Measurements from ENCODE around the gene DLL3.

DNA sequence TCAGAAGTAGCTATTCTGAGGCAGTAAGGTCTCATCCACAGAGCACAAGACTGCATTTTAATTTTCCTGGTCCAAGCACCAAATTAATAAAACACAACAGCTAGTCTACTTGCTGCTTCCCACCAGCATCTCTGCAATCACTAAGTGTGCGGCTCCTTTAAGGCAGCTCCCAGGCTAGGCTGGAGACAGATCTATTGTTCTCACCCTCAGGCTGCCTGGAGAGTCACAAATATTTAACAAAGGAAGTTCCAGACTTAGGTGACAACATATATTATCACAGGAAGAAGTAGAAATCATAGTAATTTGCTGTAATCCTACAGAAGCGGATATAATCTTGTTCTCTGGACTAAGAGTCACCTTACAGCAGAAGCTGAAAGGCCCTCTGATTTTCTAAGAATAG is 43.5 kb downstream of the DLL3 start:
- no peak for TF ChIP-seq POLR2A (IDR thresholded peaks at IDR 0.05)
- TF ChIP-seq, protein P1, sequence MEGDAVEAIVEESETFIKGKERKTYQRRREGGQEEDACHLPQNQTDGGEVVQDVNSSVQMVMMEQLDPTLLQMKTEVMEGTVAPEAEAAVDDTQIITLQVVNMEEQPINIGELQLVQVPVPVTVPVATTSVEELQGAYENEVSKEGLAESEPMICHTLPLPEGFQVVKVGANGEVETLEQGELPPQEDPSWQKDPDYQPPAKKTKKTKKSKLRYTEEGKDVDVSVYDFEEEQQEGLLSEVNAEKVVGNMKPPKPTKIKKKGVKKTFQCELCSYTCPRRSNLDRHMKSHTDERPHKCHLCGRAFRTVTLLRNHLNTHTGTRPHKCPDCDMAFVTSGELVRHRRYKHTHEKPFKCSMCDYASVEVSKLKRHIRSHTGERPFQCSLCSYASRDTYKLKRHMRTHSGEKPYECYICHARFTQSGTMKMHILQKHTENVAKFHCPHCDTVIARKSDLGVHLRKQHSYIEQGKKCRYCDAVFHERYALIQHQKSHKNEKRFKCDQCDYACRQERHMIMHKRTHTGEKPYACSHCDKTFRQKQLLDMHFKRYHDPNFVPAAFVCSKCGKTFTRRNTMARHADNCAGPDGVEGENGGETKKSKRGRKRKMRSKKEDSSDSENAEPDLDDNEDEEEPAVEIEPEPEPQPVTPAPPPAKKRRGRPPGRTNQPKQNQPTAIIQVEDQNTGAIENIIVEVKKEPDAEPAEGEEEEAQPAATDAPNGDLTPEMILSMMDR (IDR thresholded peaks at IDR 0.05), result no peak
- TF ChIP-seq POLR2AphosphoS5 (IDR thresholded peaks at IDR 0.05), result no peak
- no peak for TF ChIP-seq EP300 (IDR thresholded peaks at IDR 0.05)

All from suprapubic skin (tissue), 4 donors.